Measurements from ENCODE around the gene NFATC3. TPM values are rescaled to one million over a fixed set of nuclear protein-coding genes. Genes with fewer than 3 reads are reported as not detected.
A peak's percentile ranks its signal among the peaks of the same experiment; 100 is the strongest.

NFATC3 gene
- total and polyA plus RNA-seq, 10 donors = 12.4 to 89.7 (median 67.2) TPM

DNA sequence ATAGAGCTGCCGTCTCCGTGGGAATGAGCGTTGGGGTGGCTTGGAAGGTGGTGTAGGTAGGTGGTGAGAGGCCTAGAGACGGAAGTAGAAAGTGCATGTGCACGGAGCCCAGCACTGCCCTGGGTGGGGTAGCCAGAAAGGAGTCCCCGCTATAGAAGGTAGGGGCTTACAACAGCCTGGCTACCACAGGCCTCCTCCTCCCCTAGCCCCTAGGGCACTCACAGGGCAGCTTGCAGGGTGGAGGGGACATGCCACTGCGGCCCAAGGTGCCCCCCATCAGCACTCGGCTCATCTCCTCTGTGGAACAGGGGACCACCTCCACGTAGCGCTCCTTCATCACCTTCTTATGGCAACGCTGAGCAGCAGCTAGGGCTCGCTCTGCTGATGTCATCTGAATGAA lies 145.8 kb downstream of the NFATC3 start:
- no peak overlapping the region for H3K27ac ChIP-seq
- no peak for TF ChIP-seq POLR2AphosphoS5 (IDR thresholded peaks at IDR 0.05)
- TF ChIP-seq CTCF (IDR thresholded peaks at IDR 0.05 in 8 of 11, conservative IDR thresholded peaks at IDR 0.05 in 3 of 11) = no peak
- no peak for TF ChIP-seq POLR2A (IDR thresholded peaks at IDR 0.05)
- 89 to 98% (median 93%) methylated on average over 11 to 12 of the region's 12 CpGs for WGBS, 5 donors
- H3K9me3 ChIP-seq = no peaks in the 10 kb centered on the region
- peaks cover 0 to 55% (median 22%) of the 10 kb centered on the region in 6 donors for H3K36me3 ChIP-seq
- DNase-seq = no peak
- peaks cover 0 to 7% (median 0%) of the 10 kb centered on the region in 7 donors for H3K27me3 ChIP-seq (replicated peaks in 1 of 7)
- intact Hi-C loops (cut with DNase I; ENCODE audit: low total_unique reads) = no loop called here
- no peak overlapping the region for H3K4me3 ChIP-seq
- H3K4me1 ChIP-seq = peaks cover 9 to 60% (median 21%) of the 10 kb centered on the region in 6 donors

DNA sequence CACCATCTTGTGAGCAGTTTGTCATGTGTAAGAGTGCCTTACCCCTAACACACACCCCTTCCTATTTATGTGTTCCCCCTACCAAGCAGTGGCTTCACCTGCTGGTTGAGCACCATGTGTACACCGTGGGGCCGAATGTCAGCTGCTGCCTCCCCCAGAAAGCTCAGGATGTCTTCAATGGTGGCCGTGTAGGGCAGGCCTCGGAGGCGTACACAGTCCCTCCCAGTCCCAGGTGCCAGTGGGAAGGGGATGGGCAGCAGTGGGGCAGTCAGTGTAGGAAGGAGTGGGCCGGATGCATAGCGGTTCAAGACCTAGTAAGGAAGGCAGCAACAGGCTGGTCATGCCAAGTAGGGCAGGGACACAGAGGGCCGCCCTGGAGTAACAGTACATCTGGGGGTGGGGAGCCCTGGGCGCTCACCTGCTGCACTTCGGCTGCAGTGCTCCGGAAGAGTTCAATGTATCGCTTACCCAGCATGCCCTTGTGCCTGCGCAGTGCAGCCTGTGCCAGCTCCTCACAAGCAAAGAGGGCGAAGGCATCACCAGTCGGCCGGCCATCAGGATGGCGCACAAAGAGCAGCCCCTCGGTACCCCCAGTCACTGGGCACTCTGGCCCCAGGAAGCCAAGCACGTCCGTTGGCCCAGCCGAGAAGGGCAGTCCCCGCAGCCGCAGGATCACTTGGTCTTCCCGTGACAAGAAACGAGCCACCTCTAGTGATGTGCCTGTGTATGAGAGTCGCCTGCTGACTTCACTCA lies 146.4 kb downstream of the NFATC3 start:
- peaks cover 0 to 49% (median 19%) of the 10 kb centered on the region in 6 donors for H3K36me3 ChIP-seq
- peaks cover 14 to 61% (median 27%) of the 10 kb centered on the region in 6 donors for H3K4me1 ChIP-seq
- intact Hi-C loops (cut with DNase I; ENCODE audit: low total_unique reads) = no loop called here
- 89 to 96% (median 93%) methylated on average over 14 to 26 of the region's 26 CpGs for WGBS, 5 donors
- H3K4me3 ChIP-seq = no peak overlapping the region
- no peak for DNase-seq
- H3K27ac ChIP-seq = no peak overlapping the region
- no peaks in the 10 kb centered on the region for H3K9me3 ChIP-seq
- H3K27me3 ChIP-seq (replicated peaks in 1 of 7) = peaks cover 0 to 13% (median 0%) of the 10 kb centered on the region in 7 donors
- TF ChIP-seq POLR2A (IDR thresholded peaks at IDR 0.05) = no peak
- TF ChIP-seq POLR2AphosphoS5 (IDR thresholded peaks at IDR 0.05) = peak in 1 of 3 donors; percentile 45

DNA sequence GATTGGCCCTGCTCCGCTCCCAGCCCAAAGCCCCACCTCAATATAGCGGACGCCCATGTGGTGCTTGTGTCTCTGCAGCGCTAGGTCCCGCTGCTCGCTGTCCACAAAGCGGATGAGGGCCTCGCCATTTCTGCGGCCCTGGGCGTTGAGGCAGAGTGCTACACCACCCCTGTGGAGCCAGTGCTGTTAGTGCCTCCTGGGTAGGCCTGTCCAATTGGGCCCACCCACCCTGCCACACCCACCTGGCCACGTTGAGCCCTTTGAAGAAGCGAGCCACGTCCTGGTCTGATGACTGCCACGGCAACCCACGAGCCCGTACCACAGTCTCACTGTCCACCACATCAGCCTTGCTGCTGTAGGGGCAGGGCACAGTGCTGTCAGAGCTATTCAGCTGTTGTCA lies 147.2 kb downstream of the NFATC3 start:
- Histone ChIP-seq H3K36me3 (peaks cover 0 to 41% (median 16%) of the 10 kb centered on the region in 6 donors), H3K27me3 (replicated peaks in 1 of 7) (peaks cover 0 to 20% (median 0%) of the 10 kb centered on the region in 7 donors), H3K4me1 (peaks cover 19 to 61% (median 30%) of the 10 kb centered on the region in 6 donors), H3K9me3 (no peaks in the 10 kb centered on the region), H3K27ac (no peak overlapping the region), H3K4me3 (no peak overlapping the region)
- WGBS, 5 donors = 80 to 89% (median 87%) methylated on average over 10 to 16 of the region's 16 CpGs
- intact Hi-C loops (cut with DNase I; ENCODE audit: low total_unique reads) = no loop called here
- no peak for DNase-seq
- TF ChIP-seq POLR2A (IDR thresholded peaks at IDR 0.05) (no peak), CTCF (IDR thresholded peaks at IDR 0.05 in 8 of 11, conservative IDR thresholded peaks at IDR 0.05 in 3 of 11) (no peak), POLR2AphosphoS5 (IDR thresholded peaks at IDR 0.05) (peak in 1 of 3 donors; percentile 67)

DNA sequence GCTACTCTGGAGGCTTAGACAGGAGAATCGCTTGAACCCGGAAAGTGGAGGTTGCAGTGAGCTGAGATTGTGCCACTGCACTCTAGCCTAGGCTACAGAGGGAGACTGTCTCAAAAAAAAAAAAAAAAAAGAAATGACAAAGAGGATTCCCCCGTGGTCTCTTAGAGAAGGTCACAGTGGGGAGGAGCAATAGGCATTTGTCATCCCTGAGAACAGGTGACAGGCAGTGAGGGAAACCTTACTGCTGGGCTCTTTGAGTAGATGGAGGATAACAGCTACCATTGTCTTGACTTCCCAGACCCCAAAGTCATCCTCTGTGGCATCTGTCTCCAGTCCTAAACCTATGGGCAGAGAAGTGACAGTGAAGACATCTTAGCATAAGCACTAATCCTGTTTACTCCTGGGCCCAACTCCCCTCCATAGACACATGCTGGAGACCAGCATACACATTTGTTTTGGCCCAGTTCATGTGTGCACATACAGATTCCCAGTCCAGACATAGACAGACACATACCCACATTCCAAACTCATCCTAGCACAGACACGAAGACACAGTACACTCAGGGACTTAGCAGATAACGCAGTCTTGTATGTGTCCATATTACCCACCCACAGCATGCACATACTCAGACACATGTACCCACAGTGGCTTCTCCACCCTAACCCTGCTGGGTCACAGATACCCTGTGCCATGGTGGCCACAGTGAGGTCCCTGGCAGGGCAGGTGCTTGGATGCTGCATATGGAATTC lies 148.1 kb downstream of the NFATC3 start:
- TF ChIP-seq CTCF (IDR thresholded peaks at IDR 0.05 in 8 of 11, conservative IDR thresholded peaks at IDR 0.05 in 3 of 11) (no peak), POLR2A (IDR thresholded peaks at IDR 0.05) (no peak), POLR2AphosphoS5 (IDR thresholded peaks at IDR 0.05) (no peak)
- Histone ChIP-seq H3K27me3 (replicated peaks in 1 of 7) (peaks cover 0 to 20% (median 0%) of the 10 kb centered on the region in 7 donors), H3K9me3 (no peaks in the 10 kb centered on the region), H3K4me3 (no peak overlapping the region), H3K36me3 (peaks cover 0 to 35% (median 13%) of the 10 kb centered on the region in 6 donors), H3K4me1 (peaks cover 15 to 58% (median 28%) of the 10 kb centered on the region in 6 donors), H3K27ac (peak overlapping the region in 2 of 8 donors; percentile 18 to 36)
- 77 to 86% (median 83%) methylated on average over 4 to 5 of the region's 5 CpGs for WGBS, 5 donors
- DNase-seq = no peak
- intact Hi-C loops (cut with DNase I; ENCODE audit: low total_unique reads) = no loop called here

Measured in spleen (tissue), 11 donors.